Large intestine (tissue), 3 donors: ENCODE measurements around the gene DNAJC1. TPM values are rescaled to one million over a fixed set of nuclear protein-coding genes. Genes with fewer than 3 reads are reported as not detected.
A peak's percentile ranks its signal among the peaks of the same experiment; 100 is the strongest.

ENCODE experiments used
- DNase-seq, 2 donors: peaks; one replicate each; pipeline versions ENCODE4 v3.0.0 to v3.0.0-alpha.2; 2013
- H3K27ac ChIP-seq: one replicate; pipeline ENCODE4 v1.5.1; 2013; ENCODE audit warnings: low read length
- H3K27me3 ChIP-seq: 2 replicates; pipeline ENCODE4 v1.6.1; 2013; ENCODE audit warnings: low read length; ENCODE audit not compliant: control insufficient read depth, insufficient read depth
- H3K36me3 ChIP-seq: 2 replicates; pipeline ENCODE4 v1.6.1; 2013; ENCODE audit warnings: low read length; ENCODE audit not compliant: control insufficient read depth, insufficient read depth
- H3K4me1 ChIP-seq: one replicate; pipeline ENCODE4 v1.6.1; 2013; ENCODE audit warnings: low read length; ENCODE audit not compliant: control insufficient read depth, insufficient read depth
- H3K4me3 ChIP-seq: one replicate; pipeline ENCODE4 v1.5.1; 2013; ENCODE audit warnings: low read length
- H3K9me3 ChIP-seq: one replicate; pipeline ENCODE4 v1.6.1; 2013; ENCODE audit warnings: mild to moderate bottlenecking, low read depth, low read length, moderate library complexity; ENCODE audit not compliant: control insufficient read depth
- WGBS: methylation state at CpG from one replicate; pipeline ENCODE4 v1.1.5; 2013; ENCODE audit warnings: low lambda C conversion rate; ENCODE audit not compliant: insufficient coverage; 5-methylcytosine and 5-hydroxymethylcytosine counted together
- polyA plus RNA-seq: library from polyadenylated mRNA; unstranded; fragments of 120-200 nt; gene quantifications from one replicate; pipeline ENCODE4 v1.2.1, GENCODE V29; 2013

The DNAJC1 gene
- polyA plus RNA-seq, 1 donor = 25.2 TPM

DNA sequence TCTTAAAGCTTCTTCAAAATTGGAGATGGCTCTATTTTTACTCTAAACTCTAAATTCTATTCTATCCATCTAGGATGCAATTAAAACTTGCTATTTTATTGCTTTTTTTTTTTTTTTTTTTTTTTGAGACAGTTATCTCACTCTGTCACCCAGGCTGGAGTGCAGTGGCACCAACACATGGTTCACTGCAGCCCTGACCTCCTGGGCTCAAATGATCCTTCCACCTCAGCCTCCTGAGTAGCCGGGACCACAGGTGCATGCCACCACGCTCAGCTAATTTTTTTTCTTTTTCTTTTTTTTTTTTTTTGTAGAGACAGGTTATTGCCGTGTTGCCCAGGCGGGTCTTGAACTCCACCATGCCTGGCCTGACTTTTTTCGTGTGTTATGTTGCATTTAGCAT lies 41.2 kb downstream of the DNAJC1 start:
- no peaks in the 10 kb centered on the region for H3K9me3 ChIP-seq
- no peak overlapping the region for H3K4me3 ChIP-seq
- 94% methylated on average over 2 of the region's 5 CpGs for WGBS

DNA sequence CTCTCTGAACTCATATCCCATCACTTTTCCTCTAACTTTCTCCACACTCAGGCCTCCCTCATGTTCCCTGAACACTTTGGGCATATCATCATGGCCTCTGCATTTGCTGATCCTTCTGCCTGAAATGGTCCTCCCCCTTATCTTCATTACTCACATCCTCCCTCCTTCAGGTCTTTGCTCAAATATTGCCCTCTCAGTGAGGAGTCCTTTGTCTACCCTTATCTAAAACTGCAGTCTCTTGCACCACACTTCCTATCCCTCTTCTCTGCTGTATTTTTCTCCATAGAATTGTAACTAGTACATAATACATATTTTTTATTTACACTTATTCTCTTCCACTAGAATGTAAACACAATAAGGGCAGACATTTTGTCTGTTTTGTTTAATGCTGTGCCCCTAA lies 41.7 kb downstream of the DNAJC1 start:
- Histone ChIP-seq H3K27me3 (no peaks in the 10 kb centered on the region), H3K9me3 (no peaks in the 10 kb centered on the region), H3K27ac (no peak overlapping the region), H3K36me3 (no peaks in the 10 kb centered on the region), H3K4me1 (no peaks in the 10 kb centered on the region), H3K4me3 (no peak overlapping the region)
- DNase-seq = no peak

More for the DNA sequence above, 41.2 kb downstream of the DNAJC1 start:
- DNase-seq = no peak
- Histone ChIP-seq H3K27ac (no peak overlapping the region), H3K36me3 (no peaks in the 10 kb centered on the region), H3K4me1 (no peaks in the 10 kb centered on the region), H3K27me3 (no peaks in the 10 kb centered on the region)

DNA sequence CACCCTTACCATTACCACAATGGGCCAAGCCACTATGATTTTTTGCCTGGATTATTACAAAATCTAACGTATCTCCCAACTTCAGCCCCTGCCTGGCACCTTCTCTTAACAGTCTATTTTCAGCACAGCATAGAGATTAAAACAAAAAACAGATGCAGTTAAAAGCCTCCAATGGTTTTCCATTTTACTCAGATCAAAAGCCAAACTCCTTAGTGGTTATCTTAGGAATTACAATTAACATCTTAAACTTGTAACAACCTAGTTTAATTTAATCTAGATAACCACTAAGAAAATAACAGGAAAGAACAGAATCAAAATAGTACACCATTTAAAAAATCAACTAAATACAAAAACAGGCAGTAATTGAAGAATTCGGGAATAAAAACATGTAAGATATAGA lies 43.5 kb downstream of the DNAJC1 start:
- no peaks in the 10 kb centered on the region for H3K27me3 ChIP-seq
- no peak overlapping the region for H3K27ac ChIP-seq
- no peaks in the 10 kb centered on the region for H3K4me1 ChIP-seq
- no peak overlapping the region for H3K4me3 ChIP-seq
- DNase-seq = no peak
- WGBS = 100% methylated on average over 1 of the region's 2 CpGs
- no peaks in the 10 kb centered on the region for H3K9me3 ChIP-seq
- H3K36me3 ChIP-seq = no peaks in the 10 kb centered on the region

DNA sequence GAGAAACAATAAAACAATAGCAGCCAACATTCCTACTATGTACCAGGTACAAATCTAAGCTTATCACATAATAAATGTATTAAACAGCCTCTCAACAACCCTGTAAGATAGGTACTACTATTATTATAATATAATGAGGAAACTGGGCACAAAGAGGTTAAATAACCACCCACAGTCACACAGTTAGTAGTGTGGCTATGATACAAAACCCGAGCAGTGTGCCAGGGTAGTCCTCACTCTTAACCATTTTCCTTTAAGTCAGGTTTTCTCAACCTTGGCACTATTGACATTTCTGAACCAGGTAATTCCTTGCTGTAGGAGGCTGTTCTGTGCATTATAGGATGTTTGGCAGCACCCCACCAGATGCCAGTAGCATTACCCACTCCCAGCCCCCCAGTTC lies 48.8 kb downstream of the DNAJC1 start:
- Histone ChIP-seq H3K36me3 (no peaks in the 10 kb centered on the region), H3K27me3 (no peaks in the 10 kb centered on the region), H3K4me3 (no peak overlapping the region), H3K4me1 (no peaks in the 10 kb centered on the region), H3K9me3 (no peaks in the 10 kb centered on the region), H3K27ac (no peak overlapping the region)
- no peak for DNase-seq
- no CpG with 5 or more reads among the region's 1 CpG for WGBS

DNA sequence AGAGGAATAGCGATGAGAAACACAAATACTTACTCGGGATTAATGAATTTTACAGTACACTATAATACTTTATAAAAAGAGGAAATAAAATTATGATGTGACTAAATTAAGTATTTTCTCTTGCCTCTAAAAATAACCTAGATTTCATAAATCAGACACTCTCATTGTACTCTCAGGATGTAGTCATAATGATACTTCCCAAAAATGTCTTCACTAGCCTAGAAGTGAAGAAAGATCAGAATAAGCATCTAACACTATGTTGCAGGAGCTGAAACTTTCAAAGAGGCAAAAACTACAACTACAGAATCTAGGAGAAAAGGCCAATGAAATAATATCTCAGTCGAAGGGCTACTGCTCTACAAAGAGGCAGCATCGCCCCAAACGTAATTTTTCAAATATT lies 49.4 kb downstream of the DNAJC1 start:
- 68% methylated on average over 4 of the region's 5 CpGs for WGBS
- H3K27me3 ChIP-seq = no peaks in the 10 kb centered on the region
- H3K36me3 ChIP-seq = no peaks in the 10 kb centered on the region

DNA sequence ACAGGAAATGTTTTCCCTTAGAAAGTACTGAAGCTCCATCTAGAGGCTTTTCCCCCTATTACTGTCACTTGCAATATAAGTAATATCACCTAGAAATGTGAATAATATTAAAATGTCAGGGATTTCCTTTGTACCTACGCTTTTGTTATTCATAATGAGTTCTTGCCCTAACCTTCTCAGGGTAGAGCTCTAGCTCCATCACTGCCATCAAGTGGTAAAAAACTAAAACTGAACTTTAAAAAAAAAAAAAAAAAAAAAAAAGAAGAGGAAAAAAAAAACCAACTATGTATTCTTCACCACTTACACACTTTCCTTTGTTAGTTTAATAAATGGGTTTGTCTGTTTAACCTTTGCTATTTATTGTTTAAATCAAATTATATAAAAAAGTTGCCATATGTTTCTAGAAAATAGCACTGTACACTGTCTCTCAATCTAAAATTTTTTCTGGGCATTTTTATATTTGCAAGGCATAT lies 49.9 kb downstream of the DNAJC1 start:
- DNase-seq = peak in 1 of 2 donors; percentile 8
- Histone ChIP-seq H3K4me1 (no peaks in the 10 kb centered on the region), H3K27ac (no peak overlapping the region), H3K9me3 (no peaks in the 10 kb centered on the region), H3K4me3 (no peak overlapping the region), H3K36me3 (no peaks in the 10 kb centered on the region), H3K27me3 (no peaks in the 10 kb centered on the region)
- WGBS = 0% methylated on average over 1 of the region's 1 CpG

More for the DNA sequence above, 49.4 kb downstream of the DNAJC1 start:
- no peaks in the 10 kb centered on the region for H3K4me1 ChIP-seq
- no peak overlapping the region for H3K4me3 ChIP-seq
- no peak for DNase-seq
- H3K9me3 ChIP-seq = no peaks in the 10 kb centered on the region
- no peak overlapping the region for H3K27ac ChIP-seq

DNA sequence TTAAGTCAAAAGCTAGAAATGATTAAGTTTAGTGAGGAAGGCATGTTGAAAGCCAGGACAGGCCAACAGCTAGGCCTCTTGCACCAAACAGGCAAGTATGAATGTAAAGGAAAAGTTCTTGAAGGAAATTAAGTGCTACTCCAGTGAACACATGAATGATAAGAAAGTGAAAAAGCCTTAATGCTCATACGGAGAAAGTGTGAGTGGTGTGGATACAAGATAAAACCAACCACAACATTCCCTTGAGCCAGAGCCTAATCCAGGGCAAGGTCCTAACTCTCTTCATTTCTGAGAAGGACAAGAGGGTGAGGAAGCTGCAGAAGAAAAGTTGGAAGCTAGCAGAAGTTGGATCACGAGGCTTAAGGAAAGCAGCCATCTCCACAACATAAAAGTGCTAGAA lies 53.0 kb downstream of the DNAJC1 start:
- H3K9me3 ChIP-seq = no peaks in the 10 kb centered on the region
- no CpG with 5 or more reads among the region's 2 CpGs for whole genome bisulfite sequencing

DNA sequence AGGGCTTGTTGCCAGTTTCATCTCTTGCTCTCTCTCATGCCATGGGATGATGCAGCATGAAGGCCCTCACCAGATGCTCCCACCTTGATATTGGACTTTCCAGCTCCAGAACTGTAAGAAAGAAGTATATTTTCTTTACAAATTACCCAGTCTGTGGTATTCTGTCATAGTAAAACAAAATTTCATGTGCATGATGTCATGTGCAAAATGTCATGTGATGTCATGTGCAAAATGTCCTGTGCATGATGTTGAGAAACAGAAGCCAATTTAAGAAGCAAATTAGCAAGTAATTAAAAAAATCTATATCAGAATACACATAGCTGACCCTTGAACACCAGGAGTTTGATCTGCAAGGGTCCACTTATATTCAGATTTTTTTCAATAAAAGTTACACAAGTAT lies 56.6 kb downstream of the DNAJC1 start:
- DNase-seq = no peak
- H3K4me1 ChIP-seq = no peaks in the 10 kb centered on the region
- H3K9me3 ChIP-seq = no peaks in the 10 kb centered on the region
- no peak overlapping the region for H3K4me3 ChIP-seq
- H3K27ac ChIP-seq = no peak overlapping the region
- H3K27me3 ChIP-seq = no peaks in the 10 kb centered on the region
- H3K36me3 ChIP-seq = no peaks in the 10 kb centered on the region

More for the DNA sequence above, 53.0 kb downstream of the DNAJC1 start:
- Histone ChIP-seq H3K4me3 (no peak overlapping the region), H3K4me1 (no peaks in the 10 kb centered on the region), H3K27me3 (no peaks in the 10 kb centered on the region), H3K36me3 (no peaks in the 10 kb centered on the region), H3K27ac (no peak overlapping the region)
- no peak for DNase-seq

DNA sequence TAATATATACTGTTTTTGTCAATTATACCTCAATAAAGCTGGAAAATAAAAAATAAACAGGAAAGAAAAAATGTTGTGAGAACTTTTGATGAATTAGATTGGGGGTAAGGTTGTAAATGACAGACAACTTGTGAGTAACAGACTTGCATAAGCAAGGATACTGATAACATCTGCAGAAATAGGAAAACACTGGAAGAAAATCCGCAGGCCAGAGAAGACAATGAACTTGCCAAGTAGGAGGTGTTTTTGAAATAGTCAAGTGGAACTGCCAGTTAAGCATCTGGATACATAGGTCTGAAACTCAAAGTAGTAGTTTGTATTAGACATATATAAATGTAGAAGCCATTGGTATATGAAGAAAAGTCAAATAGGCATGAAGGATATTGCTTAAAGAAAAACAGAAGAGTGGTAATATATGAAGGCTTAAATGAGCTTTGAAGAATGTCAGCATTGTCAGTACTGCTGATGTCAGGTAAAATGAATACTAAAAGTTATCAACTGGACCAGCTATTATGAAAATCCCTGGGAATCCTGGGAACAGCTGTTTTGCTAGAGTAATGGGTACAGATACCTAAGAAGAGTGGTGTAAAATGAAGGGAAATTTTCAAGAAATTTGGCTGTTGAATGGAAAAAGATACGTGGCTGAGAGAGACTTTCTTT lies 58.7 kb downstream of the DNAJC1 start:
- WGBS = 71% methylated on average over 1 of the region's 2 CpGs
- H3K9me3 ChIP-seq = no peaks in the 10 kb centered on the region
- DNase-seq = no peak
- no peaks in the 10 kb centered on the region for H3K27me3 ChIP-seq
- H3K27ac ChIP-seq = no peak overlapping the region
- no peak overlapping the region for H3K4me3 ChIP-seq
- no peaks in the 10 kb centered on the region for H3K4me1 ChIP-seq
- no peaks in the 10 kb centered on the region for H3K36me3 ChIP-seq

DNA sequence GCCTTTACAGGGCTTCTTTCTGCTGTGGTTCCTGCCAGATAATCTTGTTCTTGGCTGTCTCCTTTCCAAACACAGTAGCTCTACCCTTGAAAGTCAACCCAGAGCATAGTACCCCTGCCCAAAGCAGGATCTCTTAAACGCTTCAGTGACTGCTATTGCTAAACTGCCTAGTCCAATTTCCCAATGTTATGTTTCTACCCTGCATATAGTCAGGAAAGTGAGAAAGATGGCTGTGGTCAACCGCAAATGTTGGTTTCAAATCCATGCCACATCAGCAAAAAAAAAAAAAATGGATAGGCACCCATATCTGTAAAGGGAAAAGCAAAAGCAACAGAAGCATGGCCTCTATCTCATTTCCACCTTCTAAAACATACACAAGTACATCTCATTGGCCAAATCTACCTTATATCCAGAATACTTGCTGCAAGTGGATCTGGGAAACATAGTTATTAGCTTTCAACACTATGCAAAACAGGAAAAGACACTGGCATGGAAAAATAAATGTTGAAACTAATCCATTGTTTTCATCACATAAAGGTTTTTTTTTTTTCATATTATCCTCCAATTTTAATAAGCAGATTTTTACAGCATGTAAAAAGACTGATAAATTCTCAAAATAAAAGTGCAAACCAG lies 59.8 kb downstream of the DNAJC1 start:
- Histone ChIP-seq H3K4me3 (no peak overlapping the region), H3K27me3 (no peaks in the 10 kb centered on the region), H3K27ac (no peak overlapping the region), H3K4me1 (no peaks in the 10 kb centered on the region), H3K9me3 (no peaks in the 10 kb centered on the region), H3K36me3 (no peaks in the 10 kb centered on the region)
- no peak for DNase-seq
- no CpG with 5 or more reads among the region's 2 CpGs for WGBS

DNA sequence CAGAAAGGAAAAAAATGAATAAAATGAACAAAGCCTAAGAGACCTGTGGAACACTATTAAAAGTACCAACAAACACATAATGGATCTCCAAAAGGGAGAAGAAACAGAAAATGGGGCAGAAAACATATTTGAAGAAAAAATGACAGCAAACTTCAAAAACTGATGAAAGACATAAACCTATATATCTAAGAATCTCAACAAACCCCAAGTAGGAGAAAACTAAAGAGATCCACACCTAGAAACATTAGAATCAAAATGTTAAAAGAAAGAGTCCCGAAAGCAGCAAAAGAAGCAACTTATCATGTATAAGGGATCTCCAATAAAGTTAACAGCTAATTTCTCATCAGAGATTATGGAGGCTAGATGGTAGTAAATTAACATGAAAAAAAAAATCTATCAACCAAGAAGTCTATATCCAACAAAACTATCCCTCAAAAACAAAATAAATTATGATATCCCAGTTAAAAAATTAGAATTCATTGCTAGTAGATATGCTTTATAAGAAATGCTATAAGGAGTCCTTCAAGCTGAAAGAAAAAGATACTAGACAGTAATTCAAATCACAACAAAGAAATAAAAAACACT lies 68.0 kb downstream of the DNAJC1 start:
- Histone ChIP-seq H3K36me3 (no peaks in the 10 kb centered on the region), H3K27me3 (no peaks in the 10 kb centered on the region), H3K4me3 (no peak overlapping the region), H3K4me1 (no peaks in the 10 kb centered on the region), H3K27ac (no peak overlapping the region), H3K9me3 (peaks cover 13% of the 10 kb centered on the region)
- DNase-seq = no peak
- 100% methylated on average over 1 of the region's 1 CpG for WGBS
